Type B pancreatic cell (in vitro differentiated cells): Measurements from ENCODE around the gene AQP12A. TPM values are rescaled to one million over a fixed set of nuclear protein-coding genes. Genes with fewer than 3 reads are reported as not detected.

ENCODE experiments used
- DNase-seq: peaks from one replicate; pipeline ENCODE4 v3.0.0; 2021; ENCODE audit warnings: mixed read lengths; ENCODE audit not compliant: unreplicated experiment; ENCODE audit errors: extremely low spot score
- H3K27ac Mint-ChIP-seq: 2 replicates; pipeline ENCODE4 v1.8.0; 2021; ENCODE audit warnings: mild to moderate bottlenecking, mixed read lengths
- H3K27me3 Mint-ChIP-seq: 2 replicates; pipeline ENCODE4 v1.8.0; 2021; ENCODE audit warnings: mixed read lengths
- H3K36me3 Mint-ChIP-seq: 2 replicates; pipeline ENCODE4 v1.8.0; 2021; ENCODE audit warnings: mixed read lengths
- H3K4me1 Mint-ChIP-seq: one replicate; pipeline ENCODE4 v1.8.0; 2021; ENCODE audit warnings: mixed read lengths; ENCODE audit not compliant: unreplicated experiment
- H3K4me3 Mint-ChIP-seq: 2 replicates; pipeline ENCODE4 v1.8.0; 2021; ENCODE audit warnings: mild to moderate bottlenecking, mixed read lengths
- H3K9me3 Mint-ChIP-seq: 2 replicates; pipeline ENCODE4 v1.8.0; 2021; ENCODE audit warnings: mixed read lengths
- total RNA-seq: library from RNA; stranded (reverse); gene quantifications from 2 replicates; pipeline ENCODE4 v1.2.1, GENCODE V29; 2021; ENCODE audit warnings: low replicate concordance
- TF ChIP-seq, protein P1 (sequence below): fragments of 200-600 bp; sonication (generic); conservative IDR thresholded peaks from 2 replicates; pipeline ENCODE4 v1.5.0; 2021; ENCODE audit warnings: antibody characterized with exemption, mild to moderate bottlenecking

Gene AQP12A
- total RNA-seq, 1 donor from 2014 or later, result 0.97 TPM

DNA sequence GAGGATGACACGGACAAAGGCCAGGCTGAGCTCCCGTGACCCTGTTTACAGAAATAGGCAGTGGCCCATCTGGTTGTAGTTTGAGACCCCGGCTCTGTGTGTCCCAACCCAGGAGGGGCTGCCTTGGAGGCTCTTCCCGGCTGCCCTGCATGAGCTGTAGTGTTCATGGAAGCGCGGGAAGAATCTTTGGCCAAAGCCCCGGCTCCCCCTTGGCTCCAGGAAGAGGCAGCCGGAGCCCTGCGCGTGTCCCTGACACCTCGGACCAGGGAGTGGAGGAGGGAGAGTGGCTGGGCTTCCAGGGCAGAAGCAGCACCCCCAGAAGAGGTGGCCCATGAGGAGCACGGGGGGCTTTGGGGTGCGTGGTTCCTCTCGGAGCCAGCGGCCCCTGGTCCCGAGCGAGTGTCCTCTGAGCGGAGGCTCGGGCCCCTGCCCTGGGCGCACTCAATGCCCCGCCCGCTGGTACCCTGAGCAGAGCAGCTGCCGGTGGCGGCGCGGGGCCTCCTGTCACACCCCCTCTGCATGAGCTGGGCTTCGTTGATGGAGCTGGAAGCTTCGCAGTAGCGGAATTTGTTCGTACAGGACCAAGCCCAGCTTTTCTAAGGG, 44.7 kb upstream of the AQP12A start:
- Mint-ChIP-seq H3K4me1 (peaks cover 11% of the 10 kb centered on the region), H3K9me3 (no peaks in the 10 kb centered on the region), H3K27ac (no peak overlapping the region), H3K36me3 (no peaks in the 10 kb centered on the region), H3K4me3 (no peak overlapping the region), H3K27me3 (peaks cover 53% of the 10 kb centered on the region)
- TF ChIP-seq, protein P1, sequence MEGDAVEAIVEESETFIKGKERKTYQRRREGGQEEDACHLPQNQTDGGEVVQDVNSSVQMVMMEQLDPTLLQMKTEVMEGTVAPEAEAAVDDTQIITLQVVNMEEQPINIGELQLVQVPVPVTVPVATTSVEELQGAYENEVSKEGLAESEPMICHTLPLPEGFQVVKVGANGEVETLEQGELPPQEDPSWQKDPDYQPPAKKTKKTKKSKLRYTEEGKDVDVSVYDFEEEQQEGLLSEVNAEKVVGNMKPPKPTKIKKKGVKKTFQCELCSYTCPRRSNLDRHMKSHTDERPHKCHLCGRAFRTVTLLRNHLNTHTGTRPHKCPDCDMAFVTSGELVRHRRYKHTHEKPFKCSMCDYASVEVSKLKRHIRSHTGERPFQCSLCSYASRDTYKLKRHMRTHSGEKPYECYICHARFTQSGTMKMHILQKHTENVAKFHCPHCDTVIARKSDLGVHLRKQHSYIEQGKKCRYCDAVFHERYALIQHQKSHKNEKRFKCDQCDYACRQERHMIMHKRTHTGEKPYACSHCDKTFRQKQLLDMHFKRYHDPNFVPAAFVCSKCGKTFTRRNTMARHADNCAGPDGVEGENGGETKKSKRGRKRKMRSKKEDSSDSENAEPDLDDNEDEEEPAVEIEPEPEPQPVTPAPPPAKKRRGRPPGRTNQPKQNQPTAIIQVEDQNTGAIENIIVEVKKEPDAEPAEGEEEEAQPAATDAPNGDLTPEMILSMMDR, result no peak
- no peak for DNase-seq

DNA sequence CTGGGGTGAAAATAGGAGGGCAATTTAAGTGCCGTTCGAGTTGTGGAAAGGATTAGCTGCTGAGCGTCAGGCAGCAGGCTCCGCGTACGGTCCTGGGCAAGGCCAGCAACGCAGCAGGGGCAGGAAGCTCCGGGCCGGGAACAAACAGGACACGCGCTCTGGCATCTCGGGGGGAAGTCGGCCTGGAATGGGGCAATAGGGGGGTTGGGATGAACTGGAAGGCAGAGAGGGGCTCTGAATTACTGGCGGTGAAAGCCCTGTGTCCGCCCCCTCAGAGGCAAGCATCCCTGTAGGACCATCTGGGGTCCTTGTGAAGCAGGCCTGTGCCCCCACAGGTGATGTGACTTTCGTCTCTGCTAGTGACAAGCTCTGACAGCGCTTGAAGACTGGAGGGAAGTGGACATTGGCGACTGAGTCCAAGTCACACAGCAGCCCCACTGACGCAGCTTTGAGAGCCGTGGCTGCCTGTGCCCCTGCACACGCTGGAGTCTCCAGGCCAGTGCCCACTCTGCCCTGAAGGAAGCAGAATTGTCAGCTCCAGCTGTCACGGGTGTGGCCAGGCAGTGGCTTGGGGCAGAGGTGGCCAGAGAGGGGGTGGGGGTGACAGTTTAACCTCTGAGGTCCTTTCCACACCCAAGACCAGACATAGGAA, 44.0 kb upstream of the AQP12A start:
- H3K36me3 Mint-ChIP-seq, result no peaks in the 10 kb centered on the region
- no peak overlapping the region for H3K27ac Mint-ChIP-seq
- H3K4me1 Mint-ChIP-seq, result peaks cover 11% of the 10 kb centered on the region
- TF ChIP-seq, protein P1, result no peak
- H3K27me3 Mint-ChIP-seq, result peaks cover 57% of the 10 kb centered on the region
- no peaks in the 10 kb centered on the region for H3K9me3 Mint-ChIP-seq
- no peak for DNase-seq
- no peak overlapping the region for H3K4me3 Mint-ChIP-seq

DNA sequence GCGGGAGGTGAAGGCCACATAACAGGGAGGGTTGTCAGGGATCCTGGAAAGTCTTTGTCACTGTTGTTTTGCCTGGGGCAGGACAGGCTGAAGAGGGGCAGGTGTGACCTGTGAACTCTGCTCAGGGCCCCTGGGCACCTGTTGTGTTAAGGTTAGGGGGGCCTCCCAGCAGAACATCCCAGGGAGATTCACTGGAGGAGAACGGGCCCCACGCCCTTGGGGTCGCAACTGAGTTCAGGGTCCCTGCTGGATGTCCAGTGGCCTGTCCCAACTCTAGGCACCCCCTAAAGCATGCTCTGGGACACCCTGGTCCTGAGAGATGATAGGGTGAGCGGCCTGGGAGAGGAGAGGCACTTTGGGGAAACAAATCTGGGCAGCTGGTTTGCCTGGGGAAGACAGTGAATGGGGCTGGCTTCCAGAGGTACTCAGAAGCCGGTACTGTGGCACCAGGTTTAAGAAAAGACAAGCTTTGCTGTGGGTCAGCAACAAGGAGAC, 43.5 kb upstream of the AQP12A start:
- Mint-ChIP-seq H3K27ac (no peak overlapping the region), H3K9me3 (no peaks in the 10 kb centered on the region), H3K36me3 (no peaks in the 10 kb centered on the region), H3K4me1 (peaks cover 11% of the 10 kb centered on the region), H3K27me3 (peaks cover 60% of the 10 kb centered on the region), H3K4me3 (no peak overlapping the region)
- no peak for DNase-seq
- TF ChIP-seq, protein P1, result no peak

DNA sequence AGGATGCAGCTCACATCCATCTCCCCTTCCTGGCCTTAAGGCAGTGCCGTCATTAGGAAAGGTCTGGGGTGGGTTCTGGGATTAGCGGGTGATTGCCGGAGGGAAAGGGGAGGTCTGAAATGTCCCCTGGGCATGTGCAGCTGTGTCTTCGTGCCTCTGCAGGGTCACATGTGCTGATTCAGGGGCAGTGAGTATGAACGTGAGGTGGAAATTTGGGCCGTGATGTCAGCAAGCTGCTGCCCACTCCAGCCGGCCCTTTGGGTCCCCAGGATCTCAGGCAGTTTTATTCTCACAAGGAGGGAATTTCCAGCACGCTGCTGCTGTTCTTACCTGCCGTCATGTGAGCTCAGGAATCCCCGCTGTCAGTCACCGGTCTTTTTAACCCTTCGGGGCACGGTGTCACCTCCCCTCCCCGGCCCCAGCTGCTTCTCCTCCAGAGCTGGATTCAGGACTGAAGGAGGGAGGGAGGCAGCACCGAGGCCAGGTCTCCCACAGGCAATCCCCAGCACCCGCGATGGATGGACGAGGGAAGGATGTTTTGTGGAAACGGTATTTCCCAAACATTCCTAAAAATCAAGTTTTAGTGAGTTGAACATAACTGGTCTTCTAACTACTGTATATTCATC, 42.9 kb upstream of the AQP12A start:
- Mint-ChIP-seq H3K9me3 (no peaks in the 10 kb centered on the region), H3K36me3 (no peaks in the 10 kb centered on the region), H3K27me3 (peaks cover 63% of the 10 kb centered on the region), H3K4me1 (peaks cover 11% of the 10 kb centered on the region), H3K27ac (no peak overlapping the region), H3K4me3 (no peak overlapping the region)
- no peak for DNase-seq
- TF ChIP-seq, protein P1, result no peak

DNA sequence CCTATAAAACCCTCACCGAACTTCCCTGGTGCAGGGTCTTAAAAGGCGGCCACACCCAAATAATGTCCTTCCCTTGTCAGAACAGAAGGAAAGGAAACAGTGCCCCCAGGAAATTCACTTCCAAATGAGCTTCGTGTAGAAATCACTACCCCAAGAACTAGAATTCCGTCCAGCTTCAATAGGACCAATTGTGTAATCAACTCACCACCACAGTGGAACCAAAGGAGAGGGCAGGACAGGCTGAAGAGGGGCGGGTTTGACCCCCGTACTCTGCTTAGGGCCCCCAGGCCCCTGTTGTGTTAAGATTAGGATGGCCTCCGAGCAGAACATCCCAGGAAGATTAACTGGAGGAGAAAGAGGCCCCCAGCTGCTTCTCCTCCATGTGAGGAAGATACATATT, 42.3 kb upstream of the AQP12A start:
- Mint-ChIP-seq H3K4me1 (peaks cover 11% of the 10 kb centered on the region), H3K27ac (no peak overlapping the region), H3K9me3 (no peaks in the 10 kb centered on the region), H3K27me3 (peaks cover 61% of the 10 kb centered on the region), H3K4me3 (no peak overlapping the region), H3K36me3 (no peaks in the 10 kb centered on the region)
- no peak for DNase-seq
- TF ChIP-seq, protein P1, result no peak
